Parathyroid adenoma (tissue), 2 donors: ENCODE results near the gene ANKRD53.

Experiments used
- H2AFZ ChIP-seq: fragments of 300-600 bp; sonication (generic); one replicate; pipeline ENCODE4 v1.7.0; 2017; ENCODE audit warnings: antibody characterized with exemption, mild to moderate bottlenecking
- H3K27ac ChIP-seq: fragments of 300-600 bp; sonication (generic); one replicate; pipeline ENCODE4 v1.7.0; 2017
- H3K27me3 ChIP-seq: fragments of 300-600 bp; sonication (generic); one replicate; pipeline ENCODE4 v1.7.0; 2017; ENCODE audit warnings: low read length; ENCODE audit not compliant: control insufficient read depth, insufficient read depth
- H3K36me3 ChIP-seq: fragments of 300-600 bp; sonication (generic); one replicate; pipeline ENCODE4 v1.7.0; 2017; ENCODE audit warnings: low read length; ENCODE audit not compliant: control insufficient read depth, insufficient read depth
- H3K4me1 ChIP-seq: fragments of 300-600 bp; sonication (generic); one replicate; pipeline ENCODE4 v1.7.0; 2017; ENCODE audit warnings: control low read depth
- H3K4me2 ChIP-seq: fragments of 300-600 bp; sonication (generic); one replicate; pipeline ENCODE4 v1.7.0; 2017; ENCODE audit warnings: low read length
- H3K4me3 ChIP-seq: fragments of 300-600 bp; sonication (generic); one replicate; pipeline ENCODE4 v1.7.0; 2017; ENCODE audit warnings: low read depth, low read length
- H3K79me2 ChIP-seq: fragments of 300-600 bp; sonication (generic); one replicate; pipeline ENCODE4 v1.7.0; 2017; ENCODE audit warnings: control low read depth
- H3K9ac ChIP-seq: fragments of 300-600 bp; sonication (generic); one replicate; pipeline ENCODE4 v1.7.0; 2017; ENCODE audit warnings: mild to moderate bottlenecking
- H3K9me3 ChIP-seq: fragments of 300-600 bp; sonication (generic); one replicate; pipeline ENCODE4 v1.7.0; 2017; ENCODE audit warnings: low read length; ENCODE audit not compliant: control insufficient read depth
- CTCF ChIP-seq: fragments of 300-600 bp; sonication (generic); IDR thresholded peaks from one replicate; pipeline ENCODE4 v1.7.0; 2017; ENCODE audit warnings: antibody characterized with exemption, mild to moderate bottlenecking
- donor health status: primary hyperparathyroidism.

Gene ANKRD53

GRCh38 chr2:70959271-70959761 is 19.1 kb upstream of the ANKRD53 start:
- Histone ChIP-seq H3K4me1 (no peaks in the 10 kb centered on the region), H3K27ac (no peak overlapping the region), H3K27me3 (no peaks in the 10 kb centered on the region), H3K9ac (no peak overlapping the region), H3K4me2 (no peak overlapping the region), H2AFZ (no peak overlapping the region), H3K79me2 (no peaks in the 10 kb centered on the region), H3K4me3 (no peak overlapping the region), H3K36me3 (no peaks in the 10 kb centered on the region), H3K9me3 (no peaks in the 10 kb centered on the region)
- TF ChIP-seq CTCF = no peak

- H3K36me3 ChIP-seq = no peaks in the 10 kb centered on the region
- no peak overlapping the region for H3K4me2 ChIP-seq
- H3K9ac ChIP-seq = no peak overlapping the region
- TF ChIP-seq CTCF = no peak
- H3K79me2 ChIP-seq = no peaks in the 10 kb centered on the region
- no peak overlapping the region for H3K4me3 ChIP-seq
- H2AFZ ChIP-seq = no peak overlapping the region
- H3K27ac ChIP-seq = no peak overlapping the region
- H3K4me1 ChIP-seq = no peaks in the 10 kb centered on the region
- no peaks in the 10 kb centered on the region for H3K27me3 ChIP-seq
- H3K9me3 ChIP-seq = no peaks in the 10 kb centered on the region
These were observed 18.3 kb upstream of the ANKRD53 start for GRCh38 chr2:70959851-70960832.

GRCh38 chr2:70960833-70961647 is 17.4 kb upstream of the ANKRD53 start:
- H3K36me3 ChIP-seq = no peaks in the 10 kb centered on the region
- H2AFZ ChIP-seq = no peak overlapping the region
- no peaks in the 10 kb centered on the region for H3K79me2 ChIP-seq
- no peak for TF ChIP-seq CTCF
- H3K4me1 ChIP-seq = no peaks in the 10 kb centered on the region
- no peak overlapping the region for H3K9ac ChIP-seq
- no peak overlapping the region for H3K4me2 ChIP-seq
- H3K9me3 ChIP-seq = no peaks in the 10 kb centered on the region
- H3K4me3 ChIP-seq = no peak overlapping the region
- no peaks in the 10 kb centered on the region for H3K27me3 ChIP-seq
- H3K27ac ChIP-seq = no peak overlapping the region

GRCh38 chr2:70961648-70961994 is 16.8 kb upstream of the ANKRD53 start:
- H3K4me3 ChIP-seq = no peak overlapping the region
- no peaks in the 10 kb centered on the region for H3K4me1 ChIP-seq
- no peaks in the 10 kb centered on the region for H3K9me3 ChIP-seq
- H3K36me3 ChIP-seq = no peaks in the 10 kb centered on the region
- H2AFZ ChIP-seq = no peak overlapping the region
- H3K79me2 ChIP-seq = no peaks in the 10 kb centered on the region
- no peak overlapping the region for H3K9ac ChIP-seq
- no peak for TF ChIP-seq CTCF
- H3K4me2 ChIP-seq = no peak overlapping the region
- H3K27me3 ChIP-seq = no peaks in the 10 kb centered on the region
- no peak overlapping the region for H3K27ac ChIP-seq
